ES-I3 (cell line): ENCODE results near the gene TFPT.

Experiments
- H3K36me3 ChIP-seq: 2 replicates; pipeline ENCODE4 v1.6.1; 2013; ENCODE audit warnings: mild to moderate bottlenecking, low read length, control low read depth, moderate library complexity; ENCODE audit not compliant: insufficient read depth
- H3K4me1 ChIP-seq: 2 replicates; pipeline ENCODE4 v1.6.1; 2013; ENCODE audit warnings: mild to moderate bottlenecking, control low read depth, low read length; ENCODE audit not compliant: insufficient read depth
- H3K9ac ChIP-seq: 2 replicates; pipeline ENCODE4 v1.6.1; 2013; ENCODE audit warnings: low read depth, mild to moderate bottlenecking, low read length, moderate library complexity
- H3K9me3 ChIP-seq: 2 replicates; pipeline ENCODE4 v1.6.1; 2013; ENCODE audit warnings: mild to moderate bottlenecking, low read length, moderate library complexity; ENCODE audit not compliant: control insufficient read depth, insufficient read depth

TFPT gene

GRCh38 chr19:54154603-54155345, 39.3 kb upstream of the TFPT start:
- no peak overlapping the region for H3K9ac ChIP-seq
- no peaks in the 10 kb centered on the region for H3K4me1 ChIP-seq
- no peaks in the 10 kb centered on the region; the same call in 1 of the 2 replicates for H3K36me3 ChIP-seq

GRCh38 chr19:54153731-54154326, 38.4 kb upstream of the TFPT start:
- peaks cover 7% of the 10 kb centered on the region for H3K36me3 ChIP-seq

More at GRCh38 chr19:54154603-54155345, 39.3 kb upstream of the TFPT start:
- H3K9me3 ChIP-seq, result no peaks in the 10 kb centered on the region

GRCh38 chr19:54152878-54153524, 37.5 kb upstream of the TFPT start:
- Histone ChIP-seq H3K36me3 (peaks cover 8% of the 10 kb centered on the region), H3K9ac (no peak overlapping the region), H3K4me1 (no peaks in the 10 kb centered on the region), H3K9me3 (no peaks in the 10 kb centered on the region)

More at GRCh38 chr19:54153731-54154326, 38.4 kb upstream of the TFPT start:
- H3K4me1 ChIP-seq, result no peaks in the 10 kb centered on the region
- H3K9me3 ChIP-seq, result no peaks in the 10 kb centered on the region
- H3K9ac ChIP-seq, result no peak overlapping the region

DNA sequence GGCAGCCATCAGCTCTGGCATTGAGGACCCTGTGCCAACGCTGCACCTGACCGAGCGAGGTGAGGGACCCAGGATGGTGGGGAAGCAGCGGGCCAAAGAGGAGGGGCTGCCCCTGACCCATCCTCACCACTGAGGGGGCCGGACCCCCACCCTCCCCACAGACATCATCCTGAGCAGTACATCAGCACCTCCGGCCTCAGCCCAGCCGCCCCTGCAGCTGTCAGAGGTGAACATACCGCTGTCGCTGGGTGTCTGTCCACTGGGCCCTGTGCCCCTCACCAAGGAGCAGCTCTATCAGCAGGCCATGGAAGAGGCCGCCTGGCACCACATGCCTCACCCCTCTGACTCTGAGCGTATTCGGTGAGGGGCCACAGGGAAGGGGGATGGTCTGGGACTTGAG, 36.8 kb upstream of the TFPT start:
- peaks cover 8% of the 10 kb centered on the region for H3K36me3 ChIP-seq
- H3K9me3 ChIP-seq, result no peaks in the 10 kb centered on the region
- H3K4me1 ChIP-seq, result no peaks in the 10 kb centered on the region
- no peak overlapping the region for H3K9ac ChIP-seq

DNA sequence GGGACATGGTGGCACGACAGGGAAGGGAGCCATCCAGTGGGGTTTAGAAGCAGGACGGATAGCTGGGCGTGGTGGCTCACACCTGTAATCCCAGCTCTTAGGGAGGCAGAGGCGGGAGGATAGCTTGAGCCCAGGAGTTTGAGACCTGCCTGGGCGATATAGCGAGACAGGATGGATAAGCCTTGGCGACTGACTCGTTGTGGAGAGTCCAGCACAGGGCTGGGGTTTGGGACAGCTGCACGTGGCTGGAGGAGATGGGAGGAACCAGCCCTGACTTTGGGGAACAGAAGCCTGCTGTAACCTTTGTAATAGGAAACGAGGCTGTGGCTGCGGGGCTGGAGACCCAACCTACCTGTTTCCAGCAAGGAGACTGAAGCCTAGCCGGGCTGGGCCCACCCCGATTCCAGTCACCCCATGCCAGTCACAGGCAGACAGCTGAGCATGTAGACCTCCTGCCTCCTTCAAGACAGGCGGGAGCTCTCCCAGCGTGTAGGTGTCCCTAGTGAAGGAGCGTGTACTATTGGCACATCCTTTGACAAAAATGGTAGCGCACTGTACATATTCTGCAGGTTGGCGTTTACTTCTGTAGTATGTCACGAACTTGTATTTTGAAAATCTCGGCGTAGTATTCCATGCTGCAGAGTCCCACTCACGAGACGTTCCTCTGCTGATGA, 36.0 kb upstream of the TFPT start:
- H3K36me3 ChIP-seq, result peaks cover 8% of the 10 kb centered on the region

DNA sequence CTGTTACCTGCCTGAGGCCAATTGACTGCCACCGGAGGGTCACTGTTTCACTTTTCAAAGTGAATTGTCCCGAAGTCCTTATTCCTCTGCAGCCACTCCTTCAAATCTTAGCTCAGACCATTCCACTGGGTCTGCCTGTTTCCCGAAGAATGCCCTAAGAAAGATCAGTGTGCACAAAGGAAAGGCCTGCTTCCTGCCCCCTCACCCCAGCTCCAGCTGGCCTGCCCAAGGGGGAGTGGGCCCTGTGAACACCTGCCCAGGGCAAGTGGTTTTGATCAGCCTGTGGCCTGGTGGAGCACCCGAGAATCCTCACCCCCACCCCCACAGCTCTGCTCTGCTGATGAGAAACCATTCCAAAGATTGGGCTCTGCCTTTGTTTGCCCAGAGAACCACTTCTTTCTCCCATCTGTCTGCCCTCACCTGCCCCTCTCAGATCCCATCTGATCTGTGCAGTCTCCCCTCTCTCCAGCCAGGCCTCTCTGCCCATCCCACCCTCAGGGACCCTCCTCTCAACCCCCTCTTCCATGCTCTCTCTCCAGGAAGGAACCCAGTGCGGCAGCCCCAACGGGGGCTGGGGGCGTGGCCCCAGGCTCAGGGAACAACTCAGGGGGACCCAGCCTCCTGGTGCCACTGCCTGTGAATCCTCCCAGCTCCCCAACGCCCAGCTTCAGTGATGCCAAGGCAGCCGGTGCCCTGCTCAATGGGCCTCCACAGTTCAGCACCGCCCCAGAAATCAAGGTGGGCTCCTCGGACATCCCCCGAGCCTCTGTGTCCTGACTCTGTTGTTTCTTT, 33.8 kb upstream of the TFPT start:
- H3K9ac ChIP-seq, result no peak overlapping the region
- H3K4me1 ChIP-seq, result no peaks in the 10 kb centered on the region
- H3K9me3 ChIP-seq, result no peaks in the 10 kb centered on the region
- peaks cover 22% of the 10 kb centered on the region for H3K36me3 ChIP-seq

More for the DNA sequence above, 36.0 kb upstream of the TFPT start:
- Histone ChIP-seq H3K4me1 (no peaks in the 10 kb centered on the region), H3K9ac (no peak overlapping the region), H3K9me3 (no peaks in the 10 kb centered on the region)

DNA sequence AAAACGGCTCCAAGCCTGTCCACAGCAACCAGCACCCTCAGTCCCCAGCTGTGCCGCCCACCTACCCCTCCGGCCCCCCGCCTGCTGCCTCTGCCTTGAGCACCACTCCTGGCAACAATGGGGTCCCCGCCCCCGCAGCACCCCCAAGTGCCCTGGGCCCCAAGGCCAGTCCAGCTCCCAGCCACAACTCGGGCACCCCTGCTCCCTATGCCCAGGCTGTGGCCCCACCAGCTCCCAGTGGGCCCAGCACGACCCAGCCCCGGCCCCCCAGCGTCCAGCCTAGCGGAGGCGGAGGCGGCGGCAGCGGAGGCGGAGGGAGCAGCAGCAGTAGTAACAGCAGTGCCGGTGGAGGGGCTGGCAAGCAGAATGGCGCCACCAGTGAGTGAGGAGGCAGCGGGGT, 32.7 kb upstream of the TFPT start:
- H3K9me3 ChIP-seq, result no peaks in the 10 kb centered on the region
- no peak overlapping the region for H3K9ac ChIP-seq
- no peaks in the 10 kb centered on the region for H3K4me1 ChIP-seq
- peaks cover 31% of the 10 kb centered on the region for H3K36me3 ChIP-seq

- Histone ChIP-seq H3K4me1 (no peaks in the 10 kb centered on the region), H3K9me3 (no peaks in the 10 kb centered on the region), H3K9ac (no peak overlapping the region), H3K36me3 (peaks cover 35% of the 10 kb centered on the region)
These were observed 32.2 kb upstream of the TFPT start for GRCh38 chr19:54147676-54148075.

DNA sequence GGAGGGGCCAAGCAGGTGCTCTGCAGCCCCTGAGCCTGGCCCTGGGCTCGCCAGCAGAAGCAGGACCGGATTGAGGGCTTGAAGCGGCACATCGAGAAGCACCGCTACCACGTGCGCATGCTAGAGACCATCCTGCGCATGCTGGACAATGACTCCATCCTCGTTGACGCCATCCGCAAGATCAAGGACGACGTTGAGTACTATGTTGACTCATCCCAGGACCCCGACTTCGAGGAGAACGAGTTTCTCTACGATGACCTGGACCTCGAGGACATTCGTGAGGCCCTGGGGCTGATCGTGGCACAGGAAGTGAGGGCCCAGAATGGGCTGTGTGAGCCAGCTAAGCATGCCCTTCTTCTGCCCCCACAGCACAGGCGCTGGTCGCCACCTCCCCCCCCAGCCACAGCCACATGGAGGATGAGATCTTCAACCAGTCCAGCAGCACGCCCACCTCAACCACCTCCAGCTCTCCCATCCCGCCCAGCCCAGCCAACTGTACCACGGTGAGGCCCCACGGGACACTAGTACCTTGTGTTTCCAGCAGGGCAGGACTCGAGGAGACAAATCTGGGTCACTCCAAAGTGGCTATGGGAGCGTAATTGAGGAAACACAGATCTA, 30.2 kb upstream of the TFPT start:
- Histone ChIP-seq H3K9ac (no peak overlapping the region), H3K4me1 (no peaks in the 10 kb centered on the region), H3K36me3 (peaks cover 39% of the 10 kb centered on the region), H3K9me3 (no peaks in the 10 kb centered on the region)

- H3K9me3 ChIP-seq, result no peaks in the 10 kb centered on the region
- H3K36me3 ChIP-seq, result peaks cover 37% of the 10 kb centered on the region
- H3K4me1 ChIP-seq, result no peaks in the 10 kb centered on the region; the same call in 1 of the 2 replicates
- H3K9ac ChIP-seq, result no peak overlapping the region
These were observed 26.8 kb upstream of the TFPT start for GRCh38 chr19:54142166-54142780.

DNA sequence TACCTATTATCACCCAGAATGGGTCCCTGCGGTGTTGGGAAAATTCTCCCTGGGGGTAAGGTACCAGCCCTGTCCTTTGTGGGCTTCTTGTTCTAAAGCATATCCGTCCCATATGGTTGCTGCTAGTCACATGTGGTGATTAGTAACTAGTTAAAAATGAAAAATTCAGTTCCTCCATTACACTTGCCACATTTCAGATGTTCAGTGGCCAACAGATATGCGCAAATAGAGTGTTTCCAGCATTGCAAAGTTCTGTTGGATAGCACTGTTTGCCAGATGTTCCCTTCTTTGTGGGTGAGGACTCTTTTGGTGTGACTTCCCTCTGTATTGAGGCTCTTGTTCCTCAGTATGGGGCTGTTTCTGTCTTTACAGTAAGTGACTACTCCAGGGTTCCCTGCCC, 25.9 kb upstream of the TFPT start:
- Histone ChIP-seq H3K9ac (no peak overlapping the region), H3K36me3 (peaks cover 37% of the 10 kb centered on the region), H3K4me1 (no peaks in the 10 kb centered on the region; the same call in 1 of the 2 replicates), H3K9me3 (no peaks in the 10 kb centered on the region)

DNA sequence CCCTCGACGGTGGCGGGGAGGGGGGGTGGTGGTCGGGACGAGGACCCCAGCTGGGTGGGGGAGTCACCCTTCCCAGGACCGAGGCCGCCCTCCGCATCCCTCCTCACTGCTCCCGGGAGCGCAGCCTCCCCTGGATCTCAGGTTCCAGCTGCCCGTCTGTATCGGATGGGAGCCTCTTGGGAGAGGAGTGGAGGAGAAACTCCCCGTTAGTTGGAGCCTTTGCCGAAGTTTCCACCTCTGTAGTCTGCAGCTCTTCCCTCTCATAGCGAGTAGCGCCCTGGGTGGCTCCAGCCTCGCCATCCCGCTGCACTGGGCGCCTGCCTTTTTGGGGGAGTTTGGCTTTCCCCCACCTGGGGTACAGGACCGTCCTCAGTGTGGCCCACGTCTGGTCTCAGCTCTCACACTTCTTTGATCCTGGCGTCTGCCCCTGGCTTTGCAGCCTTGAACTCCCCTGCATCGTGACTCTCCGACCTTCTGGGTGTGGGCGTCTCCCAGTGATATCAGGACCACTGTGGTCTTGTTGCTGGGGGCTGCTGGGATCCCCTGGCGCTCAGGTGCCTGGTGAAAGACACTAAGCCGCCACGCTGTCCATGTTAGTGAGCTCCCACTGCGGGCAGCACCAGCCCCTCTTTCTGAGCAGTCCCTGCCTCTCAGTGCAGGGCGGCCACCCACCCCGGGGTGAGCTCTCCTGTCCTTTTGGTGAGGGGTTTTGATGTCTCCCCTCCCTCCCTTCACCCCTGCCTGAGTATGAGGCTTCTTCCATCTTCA, 23.2 kb upstream of the TFPT start:
- Histone ChIP-seq H3K4me1 (no peaks in the 10 kb centered on the region; the same call in 1 of the 2 replicates), H3K9ac (peak overlapping the region; percentile 72; the same call in 1 of the 2 replicates), H3K36me3 (peaks cover 17% of the 10 kb centered on the region), H3K9me3 (no peaks in the 10 kb centered on the region)
